Panc1 (cell line): Measurements from ENCODE around the gene PHF24. TPM values are rescaled to one million over a fixed set of nuclear protein-coding genes. Genes with fewer than 3 reads are reported as not detected.

Source experiments
- ATAC-seq: fragments of 200-7000 bp; cut with Tn5 transposase; 2 replicates; pipeline ENCODE4 v1.9.1; 2020; ENCODE audit warnings: mild to moderate bottlenecking, moderate library complexity
- Bru-seq: library from RNA; stranded (reverse); fragments of 400-500 nt; gene quantifications from one replicate; lab custom pipeline; 2021; lab: Mats Ljungman, UMichigan
- BruChase-seq, 2 experiments: library from RNA; stranded (reverse); fragments of 400-500 nt; gene quantifications; one replicate each; lab custom pipeline; 2021; lab: Mats Ljungman, UMichigan
- BruUV-seq: library from RNA; stranded (reverse); fragments of 400-500 nt; replicated peaks from 2 replicates; lab custom pipeline; 2021; lab: Mats Ljungman, UMichigan
- CTCF ChIA-PET: fragments of 300-600 bp; sonication (Branson Sonifier 250); formaldehyde crosslinking; loops from one replicate; lab custom pipeline; 2022; ENCODE audit warnings: antibody characterized with exemption; lab: Charles Lee
- POLR2A ChIA-PET: fragments of 300-600 bp; sonication (Branson Sonifier 250); formaldehyde crosslinking; loops from one replicate; lab custom pipeline; 2022; ENCODE audit warnings: antibody characterized with exemption; lab: Charles Lee
- DNase-seq: peaks from one replicate; pipeline ENCODE4 v3.0.0-alpha.2; 2010; ENCODE audit warnings: low read depth, low spot score
- H3K27ac ChIP-seq: 2 replicates; pipeline ENCODE4 v1.5.1; 2011; ENCODE audit warnings: mild to moderate bottlenecking, low read length, inconsistent platforms
- H3K27me3 ChIP-seq: fragments of 200-500 bp; sonication (Bioruptor generic); 2 replicates; pipeline ENCODE4 v1.6.0; 2014; ENCODE audit warnings: low read length, inconsistent platforms; ENCODE audit not compliant: control insufficient read depth, insufficient read depth
- H3K36me3 ChIP-seq: fragments of 200-500 bp; sonication (Bioruptor generic); 2 replicates; pipeline ENCODE4 v1.5.1; 2014; ENCODE audit warnings: inconsistent platforms, mild to moderate bottlenecking, low read length, moderate library complexity; ENCODE audit not compliant: control insufficient read depth, insufficient read depth
- H3K4me1 ChIP-seq: 2 replicates; pipeline ENCODE4 v1.5.1; 2011; ENCODE audit warnings: inconsistent platforms, mild to moderate bottlenecking, low read length, moderate library complexity; ENCODE audit not compliant: control insufficient read depth, insufficient read depth
- H3K4me3 ChIP-seq, 2 experiments: 2 replicates each; pipeline ENCODE4 v1.5.1; 2011 to 2012; ENCODE audit warnings: low read depth in 2 of 2, low read length in 2 of 2, mild to moderate bottlenecking in 2 of 2, inconsistent platforms in 1 of 2, moderate library complexity in 1 of 2
- H3K9me3 ChIP-seq: fragments of 200-500 bp; sonication (Bioruptor generic); 2 replicates; pipeline ENCODE4 v1.5.1; 2014; ENCODE audit warnings: low read depth, mild to moderate bottlenecking, inconsistent platforms, low read length, moderate library complexity; ENCODE audit not compliant: control insufficient read depth, insufficient read depth
- POLR2AphosphoS5 ChIP-seq: IDR thresholded peaks from 2 replicates; pipeline ENCODE4 v1.6.1; 2012; ENCODE audit warnings: mild to moderate bottlenecking, low read depth, low read length, moderate library complexity
- REST ChIP-seq, 2 experiments: IDR thresholded peaks; 2 replicates each; pipeline ENCODE4 v1.6.1; 2011 to 2012; ENCODE audit warnings: low read depth in 2 of 2, control low read depth in 1 of 2, low read length in 1 of 2, mild to moderate bottlenecking in 1 of 2, moderate library complexity in 1 of 2; ENCODE audit not compliant: insufficient read depth in 1 of 2
- SIN3A ChIP-seq: IDR thresholded peaks from 2 replicates; pipeline ENCODE4 v1.6.1; 2012; ENCODE audit warnings: low read depth, mild to moderate bottlenecking, low read length, moderate library complexity, borderline replicate concordance; ENCODE audit not compliant: insufficient read depth
- TCF7L2 ChIP-seq: IDR thresholded peaks from 2 replicates; pipeline ENCODE4 v1.6.1; 2011; ENCODE audit warnings: mild to moderate bottlenecking, low read depth, low read length, inconsistent platforms
- in situ Hi-C: cut with HindIII; loops from 2 replicates; pipeline ENCODE4 v1.10.0; 2016; ENCODE audit warnings: low sequenced_read_pairs, low pct_unique_long_range_greater_than_20kb
- intact Hi-C: fragments of 100-400 bp; cut with micrococcal nuclease; formaldehyde crosslinking; loops from one replicate; pipeline ENCODE4 v1.10.0; 2022; ENCODE audit not compliant: unreplicated experiment
- long read RNA-seq: library from polyadenylated mRNA; unstranded; transcript quantifications from one replicate; pipeline ENCODE4 v2.0.0, GENCODE V29; 2021; ENCODE audit not compliant: unreplicated experiment
- polyA plus RNA-seq: library from polyadenylated mRNA; unstranded; fragments of >200 nt; gene quantifications from one replicate; pipeline ENCODE4 v1.2.1, GENCODE V29; 2012; ENCODE audit warnings: missing spikeins; ENCODE audit not compliant: insufficient read length
- total RNA-seq: library from RNA; stranded (reverse); gene quantifications from one replicate; pipeline ENCODE4 v1.2.1, GENCODE V29; 2021; ENCODE audit not compliant: unreplicated experiment
- TF ChIP-seq, protein P1 (sequence below): fragments of 450-650 bp; IDR thresholded peaks from 2 replicates; pipeline ENCODE4 v1.5.1; 2017; ENCODE audit warnings: mild to moderate bottlenecking

PHF24 gene
- total RNA-seq (0.08 TPM), Bru-seq, nascent RNA (not detected), BruChase-seq, experiment 1, labeled RNA remaining after a 2-hour chase (not detected), BruChase-seq, experiment 2, labeled RNA remaining after a 6-hour chase (percentile 15 among the genes with signal in this experiment)
- polyA plus RNA-seq, result not detected
- long read RNA-seq, result 0 reads

DNA sequence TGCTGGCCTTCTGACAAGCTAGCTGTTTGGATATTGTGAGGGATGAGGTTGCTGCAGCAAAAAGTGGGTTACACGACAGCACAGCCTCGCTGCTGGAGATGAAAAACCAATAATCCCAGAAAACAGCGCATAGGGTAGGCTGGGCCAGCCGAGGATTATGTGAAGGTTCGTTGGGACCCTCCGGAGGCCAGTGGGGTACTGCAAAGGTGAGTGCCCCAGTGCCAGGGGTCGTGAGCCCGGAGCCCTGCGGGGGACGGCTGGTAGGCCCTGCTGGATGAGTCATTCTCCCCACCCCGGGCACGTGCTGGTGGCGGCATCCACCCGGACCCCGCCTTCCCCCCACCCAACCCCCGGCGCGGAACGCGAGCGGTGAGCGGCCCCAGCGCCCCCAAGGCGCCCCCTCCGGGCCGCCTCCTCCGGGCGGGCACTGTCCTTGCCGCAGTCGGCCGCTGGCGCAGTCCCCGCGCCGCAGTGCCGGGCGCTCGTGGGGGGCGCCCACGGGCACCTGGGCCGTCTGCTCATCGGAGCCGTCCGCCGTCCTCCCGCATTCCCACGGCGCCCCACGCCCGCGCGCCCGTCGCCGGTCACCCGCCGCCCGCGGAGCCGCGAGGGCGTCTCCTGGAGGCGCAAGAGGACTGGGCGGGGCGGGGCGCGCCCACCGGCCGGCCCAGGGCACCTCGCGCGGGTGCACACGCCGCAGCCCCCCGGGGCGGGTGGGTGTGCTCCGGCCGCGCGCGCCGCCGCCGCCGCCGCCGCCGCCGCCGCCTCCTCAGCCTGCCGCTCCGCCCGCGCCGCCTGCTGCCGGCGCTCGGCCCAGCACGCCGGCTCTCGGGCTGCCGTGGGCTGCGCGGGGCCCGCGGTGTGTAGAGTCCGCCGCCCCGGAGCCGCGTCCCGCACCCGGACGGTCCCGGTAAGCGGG lies at the start of gene PHF24:
Gene PHF24 (plus strand): TSS at position 794 of the 919 bp plus-strand sequence. CDS start 13,014 bp downstream, outside the sequence.
- Histone ChIP-seq H3K36me3 (no peaks in the 10 kb centered on the region), H3K9me3 (no peaks in the 10 kb centered on the region), H3K27me3 (peaks cover 63% of the 10 kb centered on the region), H3K27ac (no peak within 1 kb of the TSS), H3K4me3 (peak within 1 kb of the TSS; percentile 25 to 32), H3K4me1 (peaks cover 8% of the 10 kb centered on the region; the same call in 1 of the 2 replicates)
- in situ Hi-C loops, result no loop called here
- CTCF ChIA-PET, result no interaction called here
- intact Hi-C loops, result no loop called here
- POLR2A ChIA-PET, result no interaction called here
- no TSS peak for BruUV-seq
- TF ChIP-seq TCF7L2 (no peak), POLR2AphosphoS5 (no peak), REST (IDR thresholded peaks at IDR 0.05; ENCODE audit: insufficient read depth in 1 of 2, low read depth in 2 of 2, low read length in 1 of 2) (no peak), SIN3A (no peak)
- TF ChIP-seq, protein P1, sequence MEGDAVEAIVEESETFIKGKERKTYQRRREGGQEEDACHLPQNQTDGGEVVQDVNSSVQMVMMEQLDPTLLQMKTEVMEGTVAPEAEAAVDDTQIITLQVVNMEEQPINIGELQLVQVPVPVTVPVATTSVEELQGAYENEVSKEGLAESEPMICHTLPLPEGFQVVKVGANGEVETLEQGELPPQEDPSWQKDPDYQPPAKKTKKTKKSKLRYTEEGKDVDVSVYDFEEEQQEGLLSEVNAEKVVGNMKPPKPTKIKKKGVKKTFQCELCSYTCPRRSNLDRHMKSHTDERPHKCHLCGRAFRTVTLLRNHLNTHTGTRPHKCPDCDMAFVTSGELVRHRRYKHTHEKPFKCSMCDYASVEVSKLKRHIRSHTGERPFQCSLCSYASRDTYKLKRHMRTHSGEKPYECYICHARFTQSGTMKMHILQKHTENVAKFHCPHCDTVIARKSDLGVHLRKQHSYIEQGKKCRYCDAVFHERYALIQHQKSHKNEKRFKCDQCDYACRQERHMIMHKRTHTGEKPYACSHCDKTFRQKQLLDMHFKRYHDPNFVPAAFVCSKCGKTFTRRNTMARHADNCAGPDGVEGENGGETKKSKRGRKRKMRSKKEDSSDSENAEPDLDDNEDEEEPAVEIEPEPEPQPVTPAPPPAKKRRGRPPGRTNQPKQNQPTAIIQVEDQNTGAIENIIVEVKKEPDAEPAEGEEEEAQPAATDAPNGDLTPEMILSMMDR, result peak; percentile 67
- DNase-seq (no peak), ATAC-seq (peak; percentile 87)

- intact Hi-C loops (no loop called here), in situ Hi-C loops (no loop called here)
- no TSS peak for BruUV-seq
- Histone ChIP-seq H3K4me3 (no peak overlapping the region), H3K9me3 (peaks cover 6% of the 10 kb centered on the region; the same call in 1 of the 2 replicates), H3K36me3 (no peaks in the 10 kb centered on the region), H3K4me1 (no peaks in the 10 kb centered on the region), H3K27me3 (peaks cover 13% of the 10 kb centered on the region), H3K27ac (no peak overlapping the region)
- no peak for DNase-seq
- POLR2A ChIA-PET, result no interaction called here
- CTCF ChIA-PET, result no interaction called here
- ATAC-seq, result no peak
- TF ChIP-seq TCF7L2 (no peak), REST (IDR thresholded peaks at IDR 0.05; ENCODE audit: insufficient read depth in 1 of 2, low read depth in 2 of 2, low read length in 1 of 2) (no peak), POLR2AphosphoS5 (no peak)
- TF ChIP-seq, protein P1, result no peak
Measured at GRCh38 chr9:34927061-34927460, 31.0 kb upstream of the PHF24 start.
